GM19035 (cell line): ENCODE measurements around the gene WLS.
"Not testable (repeated sequence)": the region's sequence is repeated elsewhere in the genome, so short reads cannot be mapped to it uniquely, and the experiment has no call there.

Experiments used
- ATAC-seq: cut with Tn5 transposase; IDR thresholded peaks from one replicate; pipeline ENCODE4 v1.9.1; 2021; ENCODE audit not compliant: unreplicated experiment

WLS gene

GRCh38 chr1:68201546-68202238 is 30.6 kb downstream of the WLS start:
- ATAC-seq: no peak

DNA sequence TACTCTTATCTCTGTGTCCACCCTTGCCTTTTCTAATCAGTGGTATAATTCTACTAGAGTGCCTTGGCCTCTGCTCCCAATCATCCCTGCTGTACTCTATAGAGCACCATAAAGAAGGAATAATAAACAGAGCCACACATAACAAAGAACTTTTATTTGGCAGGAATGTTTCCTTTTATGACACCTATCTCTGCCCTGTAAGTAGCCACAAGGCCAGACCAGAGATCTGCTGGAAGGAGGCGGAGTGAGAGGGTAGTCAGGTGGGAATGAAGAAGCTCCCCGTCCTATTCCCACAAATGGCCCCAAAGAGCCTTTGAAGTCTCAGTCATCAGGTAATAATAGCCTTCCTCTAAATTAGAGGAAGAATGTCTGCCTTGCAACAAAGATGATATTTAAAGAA is 32.7 kb downstream of the WLS start:
- no peak for ATAC-seq

GRCh38 chr1:68198752-68199151 is 33.6 kb downstream of the WLS start:
- no peak for ATAC-seq

GRCh38 chr1:68197891-68198290 is 34.4 kb downstream of the WLS start:
- ATAC-seq: no peak

DNA sequence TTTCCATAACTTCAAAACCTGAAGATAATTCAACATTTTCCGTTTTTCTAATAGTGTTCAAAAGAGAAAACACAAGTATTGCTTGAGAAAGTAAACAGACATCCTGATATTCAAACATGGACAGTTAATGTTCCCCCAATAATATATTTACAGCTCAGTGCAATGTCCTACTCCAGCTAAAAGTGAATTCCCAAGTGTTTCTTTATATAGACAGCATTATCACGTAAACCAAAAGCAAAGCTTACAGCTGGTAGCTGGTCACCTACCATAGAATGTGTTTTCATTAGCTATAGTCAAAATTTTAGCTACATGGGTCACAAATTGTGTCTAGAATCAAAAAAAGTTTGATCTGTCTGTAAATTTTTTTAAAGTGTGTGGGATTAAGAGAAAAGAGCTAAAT is 34.9 kb downstream of the WLS start:
- no peak for ATAC-seq

DNA sequence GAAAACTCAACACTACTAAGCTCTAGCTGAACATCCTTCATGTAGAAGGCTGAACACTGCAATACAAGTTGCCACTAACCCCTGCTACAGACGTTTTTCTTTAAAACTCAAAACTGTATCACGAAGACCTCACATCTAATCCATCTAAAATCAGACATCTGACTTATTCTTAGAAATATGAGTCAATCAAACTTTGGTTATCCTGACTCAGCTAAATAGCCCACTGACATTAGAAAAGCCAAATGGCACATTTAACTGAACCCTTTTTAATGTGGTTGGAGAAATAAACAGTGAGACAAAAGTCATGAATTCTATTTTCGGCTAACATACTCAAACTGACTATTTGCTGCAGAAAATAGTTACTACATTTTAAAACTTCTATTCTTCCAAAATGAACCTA is 35.6 kb downstream of the WLS start:
- ATAC-seq: no peak

GRCh38 chr1:68191717-68192116 is 40.6 kb downstream of the WLS start:
- ATAC-seq: no peak

DNA sequence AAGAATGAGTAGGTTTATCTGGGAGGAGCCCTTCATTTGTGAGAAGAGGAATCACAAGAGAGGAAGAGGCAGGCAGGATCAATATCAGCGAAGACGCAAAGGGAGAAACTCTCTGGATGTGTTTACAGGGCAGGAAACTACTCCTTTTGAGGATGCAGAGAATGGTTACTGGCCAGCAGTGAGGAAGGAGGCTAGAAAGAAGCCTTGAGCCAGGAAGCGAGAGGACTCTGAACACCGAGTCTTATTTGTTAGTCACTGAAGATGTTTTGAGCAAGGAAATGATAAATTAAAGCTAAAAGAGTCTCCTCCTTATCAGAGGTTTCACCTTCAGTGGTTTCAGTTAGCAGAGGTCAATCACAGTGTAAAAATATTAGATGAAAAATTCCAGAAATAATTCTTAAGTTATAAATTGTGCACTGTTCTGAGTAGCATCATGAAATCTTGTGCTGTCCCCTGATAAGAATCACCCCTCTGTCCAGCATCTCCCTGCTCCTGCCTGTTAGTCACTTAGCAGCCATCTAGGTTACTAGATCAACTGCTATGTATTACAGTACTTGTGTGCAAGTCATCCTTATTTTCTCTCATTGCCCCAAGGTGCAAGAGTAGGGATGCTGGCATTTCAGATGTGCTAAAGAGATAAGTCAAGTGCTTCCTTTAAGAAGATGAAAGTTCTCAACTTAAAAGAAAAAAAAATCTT is 43.5 kb downstream of the WLS start:
- ATAC-seq: no peak

- peak; percentile 78 for ATAC-seq
Observed at GRCh38 chr1:68188060-68188538, 44.2 kb downstream of the WLS start.

- ATAC-seq: no peak
Observed at GRCh38 chr1:68185743-68186142, 46.6 kb downstream of the WLS start.

GRCh38 chr1:68183895-68184294 is 48.4 kb downstream of the WLS start:
- ATAC-seq: no peak

DNA sequence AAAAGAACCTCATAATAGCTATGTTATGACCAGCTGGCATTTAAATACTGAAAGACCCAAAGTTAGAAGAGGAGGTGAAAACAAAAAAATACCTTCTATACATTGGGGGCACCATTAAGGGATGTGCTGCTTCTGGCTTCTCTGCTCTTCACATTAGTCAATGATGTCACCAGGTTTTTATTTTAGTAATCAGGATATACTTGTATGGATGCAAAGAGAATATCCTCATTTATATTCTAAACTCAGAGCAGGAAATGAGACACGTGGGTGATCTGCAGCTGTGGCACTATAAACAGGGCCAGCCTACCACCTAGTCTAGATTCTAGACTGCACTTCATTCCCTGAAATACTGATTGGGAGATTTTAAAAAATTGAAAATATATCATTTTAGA is 51.2 kb downstream of the WLS start:
- peak; percentile 43 for ATAC-seq

- ATAC-seq: peak; percentile 42
Observed at GRCh38 chr1:68180441-68181164, 51.7 kb downstream of the WLS start.

GRCh38 chr1:68178821-68179490 is 53.4 kb downstream of the WLS start:
- peak; percentile 52 for ATAC-seq

DNA sequence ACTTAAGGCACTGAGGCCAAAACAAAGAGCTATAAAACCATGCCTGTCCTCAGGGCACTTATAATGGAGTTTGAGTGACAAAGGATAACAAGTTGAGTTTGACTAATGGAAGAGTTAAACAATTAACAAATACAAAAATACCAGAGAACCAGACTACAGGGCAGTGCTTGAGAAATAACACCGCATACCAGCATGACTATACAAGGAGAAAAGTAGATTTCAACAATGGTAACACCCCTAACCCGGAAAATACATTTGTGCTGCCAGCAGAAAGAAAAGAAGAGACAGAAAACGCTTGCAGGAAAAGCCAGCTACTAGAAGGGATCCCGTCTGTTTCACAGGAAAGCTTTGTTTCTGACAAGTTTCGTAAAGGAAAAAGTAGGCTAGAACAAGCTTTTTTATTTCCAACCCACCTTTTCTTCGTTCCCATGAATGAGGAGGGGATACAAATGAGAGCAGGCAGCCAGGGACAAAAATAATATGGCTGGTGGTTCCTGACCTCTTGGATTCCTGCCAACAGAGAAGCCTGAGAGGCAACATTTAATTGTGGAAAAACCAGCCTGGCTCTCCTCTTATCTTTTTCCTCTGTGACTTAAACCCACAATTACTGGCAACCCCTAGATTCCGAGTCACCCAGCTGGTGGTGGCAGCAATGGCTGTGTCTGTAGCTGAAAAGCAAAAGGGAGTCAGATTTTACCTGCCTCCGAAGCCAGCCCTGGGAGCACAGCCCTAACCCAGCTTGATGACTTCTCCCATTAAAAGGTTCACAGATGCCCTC is 56.5 kb downstream of the WLS start:
- no peak for ATAC-seq

DNA sequence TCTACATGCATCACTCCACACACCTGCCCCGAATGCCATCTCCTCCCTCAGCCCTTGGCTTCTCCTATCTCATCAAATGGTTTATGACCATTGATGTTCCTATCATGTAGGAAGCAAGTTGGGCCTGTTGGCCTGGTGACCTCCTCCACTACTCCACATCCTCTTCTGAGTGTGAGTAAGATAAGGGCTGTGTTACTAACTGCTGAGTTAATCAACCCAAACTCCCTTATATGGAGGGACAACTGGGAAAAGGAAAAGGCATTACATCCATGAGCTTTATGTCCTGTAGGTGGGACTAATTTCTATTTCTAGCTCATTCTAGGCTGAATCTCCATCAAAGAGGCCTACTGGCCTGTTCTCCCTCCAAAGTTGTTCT is 57.6 kb downstream of the WLS start:
- no peak for ATAC-seq

DNA sequence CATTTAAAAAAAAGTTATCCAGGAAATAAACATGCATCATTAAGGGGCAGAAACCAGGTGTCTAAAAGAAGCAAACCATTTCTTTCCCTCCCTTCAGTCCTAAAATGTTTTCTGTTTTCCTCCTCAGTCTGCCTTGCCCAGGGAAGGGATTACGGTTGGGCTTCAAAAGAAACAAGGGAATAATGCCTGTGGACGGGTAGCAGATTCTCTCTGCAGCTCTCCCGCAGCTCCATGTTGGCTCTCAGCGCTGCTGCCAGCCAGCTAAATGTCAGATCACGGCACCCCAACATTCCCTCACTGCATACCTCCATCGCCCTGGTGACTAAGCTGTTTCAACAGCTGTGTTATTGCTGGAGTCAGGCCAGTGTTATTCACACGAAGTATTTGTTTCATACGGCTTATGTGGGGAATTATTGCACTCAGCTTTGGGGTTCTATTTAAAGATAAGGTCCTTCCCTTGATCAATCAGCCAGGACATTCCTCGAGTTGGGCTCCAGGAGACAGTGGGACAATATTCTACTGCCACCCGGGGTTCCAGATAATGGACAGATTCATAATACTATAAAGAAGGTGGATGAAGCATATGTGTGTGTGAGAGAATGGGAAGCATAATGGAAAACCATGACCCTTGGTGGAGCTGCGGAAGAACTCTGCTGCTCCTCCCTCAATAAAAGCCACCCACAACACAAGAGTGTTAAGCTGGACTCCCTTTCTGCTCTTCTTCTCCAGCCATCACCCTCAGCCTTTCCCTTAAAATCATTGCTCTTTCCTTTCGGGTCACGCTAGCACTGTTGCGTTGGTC is 58.2 kb downstream of the WLS start:
- ATAC-seq: no peak

GRCh38 chr1:68173283-68173935 is 58.9 kb downstream of the WLS start:
- no peak for ATAC-seq

DNA sequence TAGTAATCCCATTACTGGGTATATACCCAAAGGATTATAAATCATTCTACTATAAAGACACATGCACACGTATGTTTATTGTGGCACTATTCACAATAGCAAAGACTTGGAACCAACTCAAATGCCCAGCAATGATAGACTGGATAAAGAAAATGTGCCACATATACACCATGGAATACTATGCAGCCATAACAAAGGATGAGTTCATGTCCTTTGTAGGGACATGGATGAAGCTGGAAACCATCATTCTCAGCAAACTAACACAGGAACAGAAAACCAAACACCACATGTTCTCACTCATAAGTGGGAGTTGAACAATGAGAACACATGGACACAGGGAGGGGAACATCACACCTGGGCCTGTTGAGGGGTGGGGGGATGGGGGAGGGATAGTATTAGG is 60.5 kb downstream of the WLS start:
- not testable (repeated sequence) for ATAC-seq
